ENCODE data around the gene PLXNA3. TPM values are rescaled to one million over a fixed set of nuclear protein-coding genes. Genes with fewer than 3 reads are reported as not detected.

The PLXNA3 gene
- total RNA-seq, 1 experiment from 2014 or later, result 36.3 TPM

DNA sequence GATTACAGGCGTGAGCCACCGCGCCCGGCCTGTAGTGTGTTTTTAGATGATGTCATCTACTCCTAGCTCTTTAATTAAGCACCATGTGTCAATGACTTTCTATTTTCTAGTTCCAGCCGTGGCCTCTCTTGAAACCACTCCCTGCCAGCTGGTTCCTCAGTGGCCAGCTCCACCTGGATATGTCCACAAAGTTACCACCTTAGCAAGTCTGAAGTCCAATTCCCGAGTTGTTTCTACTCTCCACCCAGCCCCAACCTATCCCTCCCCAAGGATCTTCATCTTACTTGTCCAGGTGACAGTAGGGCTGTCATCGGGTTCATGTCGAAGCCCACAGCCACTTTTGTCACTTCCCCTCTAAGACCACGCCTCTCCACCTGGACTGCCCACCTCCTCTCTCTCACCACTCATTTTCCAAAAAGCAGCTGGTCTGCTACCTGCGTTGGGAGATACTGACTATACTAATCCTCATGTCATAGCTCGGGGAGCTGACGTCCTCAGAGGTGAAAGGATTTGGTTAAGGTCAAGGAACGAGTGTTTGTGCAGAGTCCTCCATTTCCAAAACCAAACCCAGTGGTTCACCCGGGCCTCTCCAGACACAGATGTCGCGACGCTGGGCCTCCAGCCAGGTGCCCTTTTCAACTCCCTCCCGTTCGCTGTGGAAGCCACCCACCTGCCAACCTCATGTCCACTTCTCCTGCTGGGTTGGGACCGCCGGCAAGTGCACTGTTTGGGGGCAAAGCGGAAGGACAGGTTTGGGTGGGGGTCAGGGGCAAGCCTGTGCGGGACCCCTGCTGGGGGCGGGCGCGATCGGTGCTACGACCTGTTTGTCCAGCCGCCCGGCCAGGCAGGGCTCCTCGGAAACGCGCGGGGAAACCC, 57.2 kb downstream of the PLXNA3 start:
- Histone ChIP-seq H3K56ac (ENCODE audit: insufficient read length, low read depth, low read length) (no peak overlapping the region), H2BK5ac (ENCODE audit: insufficient read length, low read length) (no peak overlapping the region)
- TF ChIP-seq, protein P1, sequence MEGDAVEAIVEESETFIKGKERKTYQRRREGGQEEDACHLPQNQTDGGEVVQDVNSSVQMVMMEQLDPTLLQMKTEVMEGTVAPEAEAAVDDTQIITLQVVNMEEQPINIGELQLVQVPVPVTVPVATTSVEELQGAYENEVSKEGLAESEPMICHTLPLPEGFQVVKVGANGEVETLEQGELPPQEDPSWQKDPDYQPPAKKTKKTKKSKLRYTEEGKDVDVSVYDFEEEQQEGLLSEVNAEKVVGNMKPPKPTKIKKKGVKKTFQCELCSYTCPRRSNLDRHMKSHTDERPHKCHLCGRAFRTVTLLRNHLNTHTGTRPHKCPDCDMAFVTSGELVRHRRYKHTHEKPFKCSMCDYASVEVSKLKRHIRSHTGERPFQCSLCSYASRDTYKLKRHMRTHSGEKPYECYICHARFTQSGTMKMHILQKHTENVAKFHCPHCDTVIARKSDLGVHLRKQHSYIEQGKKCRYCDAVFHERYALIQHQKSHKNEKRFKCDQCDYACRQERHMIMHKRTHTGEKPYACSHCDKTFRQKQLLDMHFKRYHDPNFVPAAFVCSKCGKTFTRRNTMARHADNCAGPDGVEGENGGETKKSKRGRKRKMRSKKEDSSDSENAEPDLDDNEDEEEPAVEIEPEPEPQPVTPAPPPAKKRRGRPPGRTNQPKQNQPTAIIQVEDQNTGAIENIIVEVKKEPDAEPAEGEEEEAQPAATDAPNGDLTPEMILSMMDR (conservative IDR thresholded peaks at IDR 0.05), result no peak

More for the DNA sequence above, 57.2 kb downstream of the PLXNA3 start:
- no CpG with 5 or more reads among the region's 34 CpGs for WGBS (ENCODE audit: extremely low coverage, insufficient read length, low lambda C conversion rate)
- Histone ChIP-seq H2AFZ (ENCODE audit: low read length) (no peak overlapping the region), H3K9me3 (ENCODE audit: control insufficient read depth, low read depth, low read length) (peaks cover 13% of the 10 kb centered on the region), H2BK120ac (ENCODE audit: low read depth, low read length, poor library complexity, severe bottlenecking) (no peak overlapping the region), H3K79me1 (ENCODE audit: insufficient read depth, low read depth, low read length, poor library complexity, severe bottlenecking) (no peaks in the 10 kb centered on the region), H3K4me2 (ENCODE audit: insufficient read depth, insufficient read length, low read length) (peak overlapping the region; percentile 16), H3K18ac (ENCODE audit: insufficient read length, low read depth, low read length) (no peak overlapping the region), H4K20me1 (ENCODE audit: control insufficient read depth, insufficient read depth, insufficient read length) (no peaks in the 10 kb centered on the region), H3K27ac (ENCODE audit: insufficient read length, low read depth, low read length) (no peak overlapping the region), H2BK12ac (ENCODE audit: insufficient read length, low read depth, low read length) (no peak overlapping the region), H3K14ac (ENCODE audit: insufficient read depth, low read length) (no peak overlapping the region; the same call in 1 of the 2 replicates), H3T11ph (ENCODE audit: low read length) (no peak overlapping the region), H3K23ac (ENCODE audit: insufficient read length, low read depth, low read length) (no peak overlapping the region), H3K23me2 (ENCODE audit: insufficient read length, low read depth, low read length, poor library complexity, severe bottlenecking) (peaks cover 15% of the 10 kb centered on the region), H2BK15ac (ENCODE audit: low read depth, low read length) (no peak overlapping the region), H2AK5ac (ENCODE audit: insufficient read length, low read length) (no peak overlapping the region), H2BK20ac (ENCODE audit: low read depth, low read length, poor library complexity, severe bottlenecking) (no peak overlapping the region), H4K8ac (replicated peaks; ENCODE audit: insufficient read length, low read depth, low read length) (no peak overlapping the region), H3K27me3 (ENCODE audit: insufficient read depth, low read length) (no peaks in the 10 kb centered on the region; the same call in 1 of the 2 replicates), H3K4me1 (ENCODE audit: insufficient read depth, low read length) (no peaks in the 10 kb centered on the region), H3K4ac (ENCODE audit: low read depth, low read length) (no peak overlapping the region), H3K9ac (ENCODE audit: extremely low read depth, insufficient read length, low read length) (peak overlapping the region; percentile 13), H3K79me2 (ENCODE audit: insufficient read depth, low read length) (no peaks in the 10 kb centered on the region), H4K91ac (ENCODE audit: insufficient read length, low read depth, low read length) (no peak overlapping the region), H4K5ac (ENCODE audit: insufficient read length, low read depth, low read length) (no peak overlapping the region)
- DNase-seq, result no peak
- Mint-ChIP-seq H3K36me3 (ENCODE audit: insufficient read depth in 1 of 3, low read depth in 3 of 3) (peaks cover 8 to 13% (median 12%) of the 10 kb centered on the region in 3 experiments; a peak in 5 of 7 replicates), H3K9me3 (peaks cover 50 to 52% of the 10 kb centered on the region in 2 experiments), H3K4me3 (peak overlapping the region; percentile 74 to 85), H3K27ac (0 out of 7 replicates have a peak overlapping the region, but pooled peaks of 1 of the 3 experiments have one; percentile 27), H3K4me1 (peaks cover 14 to 17% of the 10 kb centered on the region in 2 experiments), H3K27me3 (ENCODE audit: low read depth) (peaks cover 8% of the 10 kb centered on the region)
